CD4-positive, alpha-beta T cell treated with Interleukin-4 for 1 hour (primary cell): ENCODE data around the gene ADAMTS20.
"Not testable (repeated sequence)": the region's sequence is repeated elsewhere in the genome, so short reads cannot be mapped to it uniquely, and the experiment has no call there.

Source experiments
- DNase-seq, 2 donors: peaks; one replicate each; pipeline ENCODE4 v3.0.0-alpha.2; 2020 to 2022

Gene ADAMTS20

DNA sequence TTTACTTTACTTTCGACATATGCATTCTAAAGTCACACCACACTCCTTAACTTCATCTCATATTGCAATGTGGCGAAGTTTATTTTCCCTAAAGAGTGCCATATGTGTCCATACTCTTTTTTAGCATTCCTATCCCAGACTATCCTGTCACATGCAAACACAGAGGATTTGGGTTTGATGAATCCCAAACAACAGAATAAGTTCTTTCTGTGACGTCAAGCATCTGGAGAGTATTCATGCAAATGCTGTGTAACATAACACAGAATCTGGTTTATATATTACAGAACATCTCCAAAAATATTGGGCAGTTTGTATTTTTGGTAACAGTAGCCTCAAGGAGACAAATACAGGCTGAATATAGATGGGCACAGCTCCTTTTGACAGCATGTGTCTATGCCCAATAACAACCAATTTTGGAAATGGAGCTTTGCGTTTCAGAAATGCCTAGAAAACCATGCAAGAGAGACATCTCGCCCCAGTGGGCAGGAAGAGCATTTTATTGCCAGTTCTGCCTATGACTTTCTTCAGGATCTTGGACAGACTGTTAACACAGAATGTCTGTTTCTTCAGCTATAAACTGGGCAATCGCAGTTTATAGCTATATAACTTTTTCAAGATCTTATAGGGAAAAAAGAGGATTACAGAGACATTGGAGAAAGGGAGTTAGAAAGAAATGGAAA, 190.8 kb downstream of the ADAMTS20 start:
- no peak for DNase-seq

DNA sequence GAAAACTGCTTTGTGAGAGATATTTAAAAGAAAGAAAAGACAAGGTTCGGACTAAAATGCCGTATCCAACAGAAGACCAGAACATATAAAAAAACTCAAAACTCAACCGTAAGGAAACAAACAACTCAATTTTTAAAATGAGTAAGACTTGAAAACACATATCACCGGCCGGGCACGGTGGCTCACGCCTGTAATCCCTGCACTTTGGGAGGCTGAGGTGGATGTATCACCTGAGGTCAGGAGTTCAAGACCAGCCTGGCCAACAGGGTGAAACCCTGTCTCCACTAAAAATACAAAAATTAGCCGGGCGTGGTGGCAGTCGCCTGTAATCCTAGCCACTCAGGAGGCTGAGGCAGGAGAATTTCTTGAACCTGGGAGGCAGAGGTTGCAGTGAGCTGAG, 192.0 kb downstream of the ADAMTS20 start:
- DNase-seq: not testable (repeated sequence)

- no peak for DNase-seq
Measured at GRCh38 chr12:43357141-43357540, 194.9 kb downstream of the ADAMTS20 start.

DNA sequence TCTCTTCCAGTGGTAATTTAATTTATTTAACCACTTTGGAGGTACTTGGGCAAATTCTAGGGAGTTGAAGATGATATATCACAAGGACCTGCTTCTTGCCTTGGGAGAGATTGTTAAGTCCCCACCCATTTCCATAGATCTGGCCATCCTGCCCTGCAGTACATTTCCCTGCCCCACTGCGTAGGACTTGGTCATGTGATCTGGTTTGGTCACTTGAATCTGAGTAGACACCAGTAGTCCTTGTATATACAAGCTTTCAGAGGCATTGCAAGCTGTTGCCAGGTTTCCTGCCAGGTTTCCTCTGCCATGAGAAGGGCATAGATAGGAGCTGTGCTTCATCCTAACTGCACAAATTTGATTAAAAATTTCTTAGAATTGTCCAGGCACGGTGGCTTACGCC, 200.0 kb downstream of the ADAMTS20 start:
- no peak for DNase-seq

- DNase-seq: no peak
Measured at GRCh38 chr12:43349863-43350262, 202.1 kb downstream of the ADAMTS20 start.

DNA sequence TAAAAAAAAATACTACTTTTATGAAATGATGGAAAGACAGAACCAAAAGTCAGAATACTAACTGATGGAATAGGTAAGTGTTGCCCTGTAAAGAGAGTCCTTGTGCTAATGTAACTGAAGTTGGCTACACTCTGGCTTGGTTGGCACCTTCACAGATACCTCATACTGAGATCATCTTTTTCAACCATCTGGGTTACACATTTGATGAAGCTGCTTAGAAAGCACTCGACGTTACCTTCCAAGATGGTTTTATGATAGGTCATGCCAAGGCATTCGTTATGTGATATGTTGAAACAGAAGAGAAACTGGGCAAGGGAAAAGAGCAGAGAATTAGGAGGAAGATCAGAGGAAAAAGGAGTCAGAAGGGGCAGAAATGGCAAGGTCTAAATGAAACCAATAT, 203.8 kb downstream of the ADAMTS20 start:
- DNase-seq: no peak

- no peak for DNase-seq
Measured at GRCh38 chr12:43347026-43347425, 205.0 kb downstream of the ADAMTS20 start.

GRCh38 chr12:43345023-43345422, 207.0 kb downstream of the ADAMTS20 start:
- DNase-seq: no peak

- not testable (repeated sequence) for DNase-seq
Measured at GRCh38 chr12:43341785-43342313, 210.2 kb downstream of the ADAMTS20 start.

DNA sequence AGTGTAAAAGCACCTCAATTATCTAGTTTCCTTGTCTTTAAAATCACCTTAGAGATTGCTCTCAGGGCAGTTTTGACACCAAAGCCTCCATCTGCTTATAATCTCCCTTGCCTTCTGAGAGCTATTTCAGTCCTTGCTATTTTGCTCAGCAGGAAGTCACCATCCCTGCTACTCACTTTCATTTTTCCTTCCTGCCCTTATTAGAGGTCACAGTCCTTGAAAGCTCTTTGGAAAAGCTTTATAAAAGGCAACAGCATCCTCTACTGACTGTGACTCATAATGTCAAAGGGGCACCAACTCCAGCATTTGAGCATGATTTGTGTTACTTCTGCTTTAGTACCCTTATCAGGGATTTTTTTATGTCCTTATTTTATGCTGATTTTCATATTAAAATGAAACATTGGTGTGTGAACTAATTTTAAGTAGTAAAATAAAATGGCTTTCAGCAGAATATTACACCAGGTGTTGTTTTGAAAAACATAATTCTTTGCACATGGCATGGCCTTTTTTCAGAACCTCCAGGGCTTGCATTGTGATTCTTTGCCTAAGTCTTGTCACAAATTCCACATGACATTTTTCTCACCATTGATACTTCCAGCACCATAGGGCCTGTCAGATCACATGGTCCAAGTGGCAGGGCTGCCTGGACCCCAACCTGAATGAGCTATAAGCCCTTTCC, 213.0 kb downstream of the ADAMTS20 start:
- no peak for DNase-seq

- no peak for DNase-seq
Measured at GRCh38 chr12:43337571-43338444, 214.2 kb downstream of the ADAMTS20 start.

DNA sequence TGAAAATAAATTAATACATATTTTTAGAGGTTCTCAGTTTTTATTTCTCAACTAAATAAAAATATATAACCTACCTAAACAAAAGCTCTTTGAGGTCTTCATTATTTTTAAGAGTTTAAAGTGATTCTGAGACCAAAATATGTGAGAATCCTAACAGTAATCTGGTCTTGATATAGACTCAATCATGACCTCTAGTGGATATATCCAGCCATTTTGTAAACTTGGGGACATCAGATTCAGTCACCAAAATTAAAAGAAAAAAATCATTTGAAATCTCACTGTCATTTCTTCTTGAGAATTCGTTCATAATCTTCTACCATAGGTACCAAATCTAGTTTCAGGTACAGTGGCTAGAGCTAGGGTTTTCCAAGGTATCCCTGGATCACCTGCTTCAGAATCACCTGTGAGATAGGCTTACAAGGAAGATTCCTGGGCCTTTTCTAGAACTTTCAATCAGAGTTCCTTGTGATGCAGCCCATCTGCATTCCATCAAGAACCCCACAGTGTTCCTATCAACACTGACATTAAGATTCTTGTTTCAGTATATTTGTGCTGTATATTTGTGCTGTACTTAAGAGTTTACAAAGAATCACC, 214.9 kb downstream of the ADAMTS20 start:
- no peak for DNase-seq

- no peak for DNase-seq
Measured at GRCh38 chr12:43333644-43334043, 218.4 kb downstream of the ADAMTS20 start.

DNA sequence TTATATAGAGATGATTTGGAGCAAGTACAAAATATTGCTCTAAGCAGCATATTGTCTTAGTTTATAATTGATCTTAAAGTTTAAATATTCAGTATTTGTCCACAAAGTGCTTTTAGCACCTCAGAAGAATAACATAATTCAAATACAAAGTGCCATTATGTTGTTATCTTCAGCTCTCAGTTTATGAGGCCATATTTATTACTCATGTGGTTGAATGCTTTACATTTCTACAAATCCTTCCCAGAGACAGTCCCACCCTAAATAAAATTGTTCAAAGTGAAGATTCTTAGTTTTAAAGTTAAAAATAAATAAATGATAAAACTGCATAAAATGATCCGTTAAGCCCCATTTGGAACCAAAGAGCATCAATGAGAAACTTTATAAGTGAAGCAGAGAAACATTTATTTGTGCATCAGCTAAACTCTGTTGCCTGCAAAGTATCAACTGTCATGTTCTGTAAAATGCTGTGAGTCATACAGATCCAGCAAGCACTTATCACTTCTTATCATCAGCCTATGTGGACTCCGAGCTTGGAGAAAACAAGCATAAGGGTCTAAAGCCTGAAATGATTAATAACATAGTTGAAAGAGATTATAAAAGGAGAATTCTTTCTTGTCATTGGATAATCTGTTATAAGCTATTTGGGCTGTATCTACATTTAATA, 218.9 kb downstream of the ADAMTS20 start:
- DNase-seq: no peak

DNA sequence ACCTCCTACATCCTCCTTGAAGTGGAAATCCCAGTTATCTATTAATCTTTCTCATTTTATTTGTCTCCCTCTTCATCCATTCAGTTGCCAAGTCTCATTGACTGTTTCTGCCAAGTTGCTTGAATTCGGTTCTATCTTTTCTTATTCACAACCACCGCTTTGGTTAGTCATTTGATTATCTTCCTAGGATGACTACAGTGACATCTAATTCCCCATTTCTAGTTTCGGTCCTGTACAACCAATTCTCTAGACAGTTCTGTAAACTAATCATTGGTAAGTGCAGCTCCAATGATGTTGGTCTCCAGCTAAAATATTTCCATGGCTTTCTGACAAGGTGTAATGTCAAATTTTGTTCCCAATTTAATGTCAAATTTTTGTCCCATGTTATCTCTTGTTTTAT, 220.1 kb downstream of the ADAMTS20 start:
- DNase-seq: no peak

DNA sequence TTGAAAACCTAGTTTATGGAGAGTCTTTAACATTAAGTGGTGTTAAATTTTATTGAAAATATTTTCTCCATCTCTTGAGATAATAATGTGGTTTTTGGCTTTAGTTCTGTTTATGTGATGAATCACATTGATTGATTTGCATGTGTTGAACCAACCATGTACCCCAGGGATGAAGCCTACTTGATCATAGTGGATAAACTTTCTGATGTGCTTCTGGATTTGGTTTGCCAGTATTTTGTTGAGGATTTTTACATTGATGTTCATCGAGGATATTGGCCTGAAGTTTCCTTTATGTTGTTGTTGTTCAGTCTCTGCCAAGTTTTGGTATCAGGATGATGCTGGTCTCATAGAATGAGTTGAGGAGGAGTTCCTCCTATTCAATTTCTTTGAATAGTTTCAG, 222.6 kb downstream of the ADAMTS20 start:
- no peak for DNase-seq

- no peak for DNase-seq
Measured at GRCh38 chr12:43325786-43326185, 226.2 kb downstream of the ADAMTS20 start.

DNA sequence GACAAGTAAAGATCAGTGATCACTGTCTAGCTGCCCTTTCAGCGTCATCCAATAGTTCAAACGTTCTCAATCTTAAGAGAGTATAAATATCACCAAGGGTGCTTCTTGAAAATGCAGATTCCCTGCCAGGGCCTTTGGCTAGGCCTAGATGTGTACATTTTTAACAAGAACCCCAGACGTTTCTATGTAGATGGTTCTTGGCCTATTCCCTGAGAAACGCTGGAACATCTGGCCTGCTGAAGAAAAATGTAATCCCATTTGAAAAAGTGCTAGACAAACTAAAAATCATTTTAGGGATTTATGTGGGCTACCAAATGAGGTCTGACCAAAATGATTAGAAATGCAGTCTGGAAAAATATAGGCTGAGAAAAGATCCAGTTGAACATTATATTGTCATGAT, 231.7 kb downstream of the ADAMTS20 start:
- no peak for DNase-seq

DNA sequence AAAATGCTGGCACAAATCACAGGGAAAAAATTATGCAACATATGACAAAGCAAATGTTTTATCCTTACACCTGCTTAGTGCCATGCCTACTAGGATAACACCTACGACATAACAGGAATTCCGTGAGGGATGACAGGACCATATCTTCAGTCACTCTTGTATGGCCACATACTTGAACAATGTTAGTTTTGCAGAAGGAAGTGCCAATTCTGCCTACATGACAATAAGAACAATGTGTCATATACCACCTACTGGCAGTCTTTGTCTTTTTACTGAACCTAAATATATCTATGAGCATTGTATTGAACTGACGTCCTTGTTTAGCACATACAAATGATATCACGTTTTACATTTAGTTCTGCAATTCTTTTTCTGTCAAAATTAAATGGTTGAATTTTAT, 234.0 kb downstream of the ADAMTS20 start:
- no peak for DNase-seq

DNA sequence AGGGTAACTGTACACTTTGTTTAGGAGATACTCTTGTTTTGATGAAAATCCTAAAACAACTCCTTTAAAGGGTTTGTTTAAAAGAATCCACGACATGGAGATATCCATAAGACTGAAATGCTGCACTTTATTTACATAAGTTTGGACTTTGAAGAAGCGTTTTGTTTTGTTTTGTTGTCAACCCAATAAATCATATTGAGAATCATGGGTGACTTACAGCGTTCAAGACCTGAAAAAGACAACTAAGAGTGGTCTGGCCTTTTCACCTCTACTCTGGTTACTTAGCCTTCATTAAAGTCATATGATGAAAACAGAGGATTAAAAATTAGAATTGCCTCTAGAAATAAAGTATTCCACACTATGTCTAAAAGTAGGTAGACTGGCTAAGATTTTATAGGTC, 234.8 kb downstream of the ADAMTS20 start:
- no peak for DNase-seq

- no peak for DNase-seq
Measured at GRCh38 chr12:43316520-43316919, 235.5 kb downstream of the ADAMTS20 start.

DNA sequence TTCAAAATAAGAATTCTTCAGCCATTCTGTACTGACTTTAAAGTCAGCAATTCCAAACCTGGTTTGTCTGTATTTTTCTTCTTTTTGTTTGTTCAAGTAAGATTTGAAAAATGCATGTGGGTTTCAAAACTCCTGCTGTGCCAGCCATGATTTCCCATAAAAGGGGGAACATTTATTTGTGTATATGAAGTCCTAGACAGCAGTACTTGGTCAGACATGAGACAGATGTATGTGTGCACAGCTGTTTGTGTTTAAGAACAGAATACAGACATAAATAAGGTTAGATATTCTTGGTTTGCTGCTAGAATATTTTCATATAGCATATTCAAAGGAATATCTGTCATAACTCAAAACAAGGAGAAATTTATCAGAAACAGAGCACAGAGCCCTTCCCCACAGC, 236.0 kb downstream of the ADAMTS20 start:
- DNase-seq: no peak
